ENCODE measurements around the gene GTPBP2.

Gene GTPBP2

DNA sequence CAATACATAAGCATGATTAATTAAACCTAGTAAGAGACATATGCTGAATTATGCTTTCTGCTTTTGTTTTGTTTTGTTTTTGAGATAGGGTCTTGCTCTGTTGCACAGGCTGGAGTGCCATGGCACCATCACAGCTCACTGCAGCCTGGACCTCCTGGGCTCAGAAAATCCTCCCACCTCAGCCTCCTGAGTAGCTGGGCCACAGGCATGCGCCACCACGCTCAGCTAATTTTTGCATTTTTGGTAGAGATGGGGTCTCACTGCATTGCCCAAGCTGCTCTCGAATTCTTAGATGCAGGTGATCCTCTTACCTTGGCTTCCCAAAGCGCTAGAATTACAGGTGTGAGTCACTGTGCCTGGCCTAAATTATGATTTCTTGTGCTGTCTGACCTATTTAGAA lies 57.0 kb downstream of the GTPBP2 start:
- FAIRE-seq, result no peak

DNA sequence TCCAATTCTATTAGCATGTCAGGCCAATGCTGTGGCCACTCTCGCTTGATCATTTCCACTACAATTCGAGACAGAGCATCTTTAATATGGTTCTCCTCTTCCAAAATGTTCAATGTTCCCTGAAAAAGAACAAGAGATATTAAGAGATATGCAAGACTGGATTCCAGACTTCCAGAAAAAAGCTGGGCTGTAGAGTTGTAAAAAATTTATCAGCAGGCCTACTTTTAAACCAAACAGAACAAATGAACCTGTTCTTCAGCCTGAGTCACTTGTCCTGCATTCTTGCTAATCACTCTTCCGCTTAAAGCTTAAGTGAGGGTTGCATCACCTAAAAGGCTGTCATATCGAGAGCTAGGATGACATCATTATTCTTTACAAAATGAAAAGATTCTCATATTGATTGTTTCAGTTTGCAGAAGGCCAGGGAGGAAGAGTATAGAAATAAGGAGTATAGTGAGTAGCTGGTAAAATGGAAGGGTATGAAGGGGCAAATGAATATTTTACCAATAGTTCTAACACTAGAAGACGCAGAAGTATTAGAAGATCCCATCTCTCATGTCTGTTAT lies 58.1 kb downstream of the GTPBP2 start:
- no peak for FAIRE-seq

All from islet of Langerhans (tissue), 1 donor.